H1 (cell line): ENCODE measurements around the gene FLT1. TPM values are rescaled to one million over a fixed set of nuclear protein-coding genes. Genes with fewer than 3 reads are reported as not detected.

ENCODE experiments used
- CTCF ChIA-PET: fragments of 300-600 bp; sonication (Branson Sonifier 250); formaldehyde crosslinking; loops from one replicate; lab custom pipeline; 2021; ENCODE audit not compliant: partially characterized antibody; lab: Charles Lee
- POLR2A ChIA-PET: fragments of 300-600 bp; sonication (Branson Sonifier 250); formaldehyde crosslinking; loops from one replicate; lab custom pipeline; 2021; ENCODE audit warnings: inconsistent platforms; ENCODE audit not compliant: partially characterized antibody; lab: Charles Lee
- DNase-seq, 2 experiments: peaks; one replicate each; pipeline versions ENCODE4 v3.0.0 to v3.0.0-alpha.2; 2010 to 2022; ENCODE audit warnings: low spot score in 2 of 2, low read depth in 1 of 2, mixed read lengths in 1 of 2
- FAIRE-seq: peaks from 2 replicates; lab custom pipeline; 2011; peaks lifted over from hg19 to GRCh38; lab: Jason Lieb, UNC
- H2AFZ ChIP-seq: 2 replicates; pipeline ENCODE4 v1.8.1; 2012; ENCODE audit warnings: low read length, inconsistent platforms
- H2AK5ac ChIP-seq: 2 replicates; pipeline ENCODE4 v1.6.1; 2013; ENCODE audit warnings: low read depth, low read length
- H2BK120ac ChIP-seq: replicated peaks from 2 replicates; pipeline ENCODE3; 2013; ENCODE audit warnings: low read depth, low read length, inconsistent platforms
- H2BK12ac ChIP-seq: 2 replicates; pipeline ENCODE4 v1.6.1; 2013; ENCODE audit warnings: low read depth, low read length
- H2BK15ac ChIP-seq: 2 replicates; pipeline ENCODE4 v1.6.1; 2013; ENCODE audit warnings: low read length
- H2BK20ac ChIP-seq: 2 replicates; pipeline ENCODE4 v1.6.1; 2013; ENCODE audit warnings: low read length
- H2BK5ac ChIP-seq: 2 replicates; pipeline ENCODE4 v1.6.1; 2013; ENCODE audit warnings: low read depth, low read length
- H3K14ac ChIP-seq: 2 replicates; pipeline ENCODE4 v1.6.1; 2013; ENCODE audit warnings: inconsistent platforms; ENCODE audit not compliant: insufficient read length
- H3K18ac ChIP-seq: 2 replicates; pipeline ENCODE4 v1.6.1; 2013; ENCODE audit warnings: low read length; ENCODE audit errors: extremely low read depth
- H3K23ac ChIP-seq: 2 replicates; pipeline ENCODE4 v1.6.1; 2013; ENCODE audit warnings: inconsistent platforms; ENCODE audit not compliant: insufficient read length
- H3K23me2 ChIP-seq: 2 replicates; pipeline ENCODE4 v1.6.1; 2013; ENCODE audit warnings: low read depth, low read length
- H3K27ac ChIP-seq: 2 replicates; pipeline ENCODE4 v1.6.1; 2011; ENCODE audit warnings: low read depth, low read length, inconsistent platforms
- H3K27me3 ChIP-seq, 4 experiments: replicated peaks in 1 of 4; 1 replicate in 1 of 4; 2 replicates in 3 of 4; pipeline versions ENCODE4 v1.6.1 to v1.8.1; 2011 to 2013; ENCODE audit warnings: low read length in 3 of 4, mild to moderate bottlenecking in 3 of 4, inconsistent platforms in 2 of 4, mixed read lengths in 2 of 4, moderate library complexity in 1 of 4; ENCODE audit not compliant: control insufficient read depth in 3 of 4, insufficient read depth in 3 of 4; ENCODE audit errors: extremely low read depth in 1 of 4
- H3K36me3 ChIP-seq, 4 experiments: 2 replicates each; pipeline versions ENCODE4 v1.6.1 to v1.8.1; 2011 to 2013; ENCODE audit warnings: mild to moderate bottlenecking in 4 of 4, low read length in 3 of 4, moderate library complexity in 2 of 4, control low read depth in 1 of 4, inconsistent platforms in 1 of 4; ENCODE audit not compliant: insufficient read depth in 4 of 4, control insufficient read depth in 2 of 4
- H3K4ac ChIP-seq: replicated peaks from 2 replicates; pipeline ENCODE3; 2013; ENCODE audit warnings: low read length, low read depth, mixed read lengths, inconsistent platforms; ENCODE audit not compliant: insufficient read length
- H3K4me1 ChIP-seq, 4 experiments: replicated peaks in 1 of 4; 1 replicate in 1 of 4; 2 replicates in 3 of 4; pipeline versions ENCODE4 v1.6.1 to v1.8.1; 2011 to 2013; ENCODE audit warnings: low read length in 3 of 4, inconsistent platforms in 2 of 4, mixed read lengths in 1 of 4; ENCODE audit not compliant: insufficient read depth in 4 of 4, control insufficient read depth in 3 of 4
- H3K4me2 ChIP-seq, 2 experiments: 2 replicates each; pipeline versions ENCODE4 v1.6.1 to v1.8.1; 2011 to 2013; ENCODE audit warnings: low read depth in 2 of 2, low read length in 2 of 2, control low read depth in 1 of 2, inconsistent platforms in 1 of 2, mild to moderate bottlenecking in 1 of 2; ENCODE audit not compliant: insufficient read depth in 1 of 2
- H3K4me3 ChIP-seq, 4 experiments: fragments of 200-600, 300-600 bp in 1 of 4; sonication (generic), shearing (Covaris generic), sonication (Bioruptor Twin) in 1 of 4; 2 replicates each; pipeline versions ENCODE4 v1.5.1 to v1.8.1; 2011 to 2016; ENCODE audit warnings: low read length in 4 of 4, low read depth in 3 of 4, control low read depth in 2 of 4, inconsistent platforms in 2 of 4, mild to moderate bottlenecking in 2 of 4, mixed read lengths in 1 of 4, moderate library complexity in 1 of 4; ENCODE audit not compliant: insufficient read depth in 2 of 4; ENCODE audit errors: extremely low read depth in 1 of 4
- H3K56ac ChIP-seq: replicated peaks from 2 replicates; pipeline ENCODE3; 2013; ENCODE audit warnings: low read depth, mild to moderate bottlenecking, mixed read lengths, low read length, inconsistent platforms; ENCODE audit not compliant: insufficient read length
- H3K79me1 ChIP-seq: 2 replicates; pipeline ENCODE4 v1.6.1; 2013; ENCODE audit warnings: low read depth, low read length, control low read depth
- H3K79me2 ChIP-seq, 2 experiments: 2 replicates each; pipeline versions ENCODE4 v1.6.1 to v1.8.1; 2012 to 2013; ENCODE audit warnings: low read length in 2 of 2, mild to moderate bottlenecking in 2 of 2, inconsistent platforms in 1 of 2; ENCODE audit not compliant: insufficient read depth in 2 of 2, control insufficient read depth in 1 of 2
- H3K9ac ChIP-seq, 4 experiments: replicated peaks in 1 of 4; 1 replicate in 1 of 4; 2 replicates in 3 of 4; pipeline versions ENCODE4 v1.6.1 to v1.8.1; 2011 to 2013; ENCODE audit warnings: low read depth in 3 of 4, low read length in 3 of 4, control low read depth in 2 of 4, mild to moderate bottlenecking in 2 of 4, moderate library complexity in 2 of 4, inconsistent platforms in 1 of 4; ENCODE audit errors: extremely low read depth in 1 of 4
- H3K9me3 ChIP-seq, 2 experiments: 2 replicates each; pipeline versions ENCODE4 v1.6.1 to v1.8.1; 2012 to 2013; ENCODE audit warnings: mild to moderate bottlenecking in 2 of 2, moderate library complexity in 2 of 2, control low read depth in 1 of 2, inconsistent platforms in 1 of 2, low read depth in 1 of 2, low read length in 1 of 2, mixed read lengths in 1 of 2; ENCODE audit not compliant: insufficient read depth in 2 of 2
- H4K20me1 ChIP-seq, 2 experiments: replicated peaks in 1 of 2; 2 replicates each; pipeline versions ENCODE3 to v1.8.1; 2011 to 2013; ENCODE audit warnings: inconsistent platforms in 2 of 2, low read length in 2 of 2, mild to moderate bottlenecking in 1 of 2; ENCODE audit not compliant: insufficient read depth in 2 of 2, control insufficient read depth in 1 of 2
- H4K5ac ChIP-seq: 2 replicates; pipeline ENCODE4 v1.6.1; 2013; ENCODE audit warnings: low read length, low read depth, mixed read lengths, inconsistent platforms; ENCODE audit not compliant: insufficient read length
- H4K8ac ChIP-seq: 2 replicates; pipeline ENCODE4 v1.8.0; 2013; ENCODE audit warnings: mild to moderate bottlenecking, moderate library complexity, low read length, inconsistent platforms; ENCODE audit not compliant: insufficient read depth; ENCODE audit errors: extremely low read depth
- H4K91ac ChIP-seq: replicated peaks from 2 replicates; pipeline ENCODE3; 2013; ENCODE audit warnings: low read length, mixed read lengths, inconsistent platforms; ENCODE audit not compliant: insufficient read length
- EP300 ChIP-seq, 2 experiments: IDR thresholded peaks; 1 replicate in 1 of 2; 2 replicates in 1 of 2; pipeline ENCODE4 v1.6.1; 2011 to 2012; ENCODE audit warnings: low read depth in 2 of 2, low read length in 2 of 2, mild to moderate bottlenecking in 2 of 2, borderline replicate concordance in 1 of 2, inconsistent platforms in 1 of 2, moderate library complexity in 1 of 2
- SRF ChIP-seq: IDR thresholded peaks from 2 replicates; pipeline ENCODE4 v1.6.1; 2011; ENCODE audit warnings: mild to moderate bottlenecking, low read depth, low read length, moderate library complexity
- TEAD4 ChIP-seq: IDR thresholded peaks from 2 replicates; pipeline ENCODE4 v1.6.1; 2012; ENCODE audit warnings: low read depth, low read length, inconsistent platforms, mixed read lengths
- YY1 ChIP-seq: IDR thresholded peaks from 2 replicates; pipeline ENCODE4 v1.6.1; 2011; ENCODE audit warnings: low read depth, mild to moderate bottlenecking, low read length
- WGBS, 2 experiments: shearing (Covaris generic) in 1 of 2; methylation state at CpG; one replicate each; pipeline versions ENCODE4 v1.1.6 to v1.1.7; 2013 to 2015; ENCODE audit warnings: low lambda C conversion rate in 2 of 2, mixed read lengths in 2 of 2, inconsistent platforms in 1 of 2, low coverage in 1 of 2, missing lambda C conversion rate in 1 of 2; ENCODE audit not compliant: insufficient replicate concordance in 2 of 2, insufficient coverage in 1 of 2, insufficient read length in 1 of 2; ENCODE audit errors: extremely low coverage in 1 of 2, missing lambda C conversion rate in 1 of 2; 5-methylcytosine and 5-hydroxymethylcytosine counted together
- polyA plus RNA-seq, 7 experiments: library from polyadenylated mRNA; depleted of rRNA in 3 of 7; stranded (reverse) in 5 of 7; unstranded in 2 of 7; fragments of >200 nt in 5 of 7; fragments of 200-250 nt in 2 of 7; gene quantifications; 1 replicate in 5 of 7; 2 replicates in 1 of 7; 4 replicates in 1 of 7; pipeline versions ENCODE4 v1.2.1 to v1.2.3, GENCODE V29; 2011 to 2013; ENCODE audit warnings: missing spikeins in 2 of 7, mixed read lengths in 2 of 7
- total RNA-seq: library from RNA; stranded (reverse); fragmentation: NEBNext Ultra II Directional; extraction: Animal tissue kit (Norgen Biotek cat#: 25700); gene quantifications from 2 replicates; pipeline ENCODE4 v1.2.1, GENCODE V29; 2021

Gene FLT1
- total and polyA plus RNA-seq, 2 of the 8 experiments (the other 6 are each of a cell fraction or from before 2014, with no cell fraction given), result 19.7 to 90.2 TPM

DNA sequence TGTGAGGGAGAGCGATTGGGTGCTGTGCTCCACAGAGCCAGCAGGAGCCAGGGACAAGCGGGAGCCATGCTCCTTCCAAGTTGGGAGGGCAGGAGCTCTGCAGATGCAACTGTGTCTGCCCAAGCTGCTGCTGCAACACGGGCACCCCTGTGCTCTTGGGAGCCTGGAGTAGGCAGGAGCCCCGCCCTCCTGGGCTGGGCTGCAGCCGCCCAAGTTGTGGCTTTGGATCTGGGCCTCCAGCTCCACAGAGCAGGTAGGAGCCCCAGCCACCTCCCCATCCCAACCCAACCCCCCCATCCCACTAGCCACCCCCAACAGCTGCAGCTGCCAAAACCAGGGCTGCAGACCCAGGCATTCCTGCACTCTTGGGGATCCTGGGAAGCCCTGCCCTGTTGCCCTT, 39.9 kb upstream of the FLT1 start:
- Histone ChIP-seq H3K4me2 (no peak overlapping the region), H4K91ac (no peak overlapping the region), H3K27me3 (peaks cover 0 to 10% (median 8%) of the 10 kb centered on the region in 4 experiments; a peak in 5 of 7 replicates), H3K4me1 (peaks cover 8 to 18% (median 14%) of the 10 kb centered on the region in 4 experiments), H3K9ac (no peak overlapping the region), H2AFZ (no peak overlapping the region), H2AK5ac (no peak overlapping the region), H3K27ac (no peak overlapping the region), H3K4ac (no peak overlapping the region), H3K56ac (no peak overlapping the region), H3K9me3 (peaks cover 5 to 6% of the 10 kb centered on the region in 2 experiments; a peak in 3 of 4 replicates), H2BK20ac (no peak overlapping the region), H4K20me1 (peaks cover 0 to 3% of the 10 kb centered on the region in 2 experiments), H3K36me3 (no peaks in the 10 kb centered on the region), H3K79me2 (no peaks in the 10 kb centered on the region; a peak in 1 of 4 replicates), H2BK15ac (no peak overlapping the region; the same call in 1 of the 2 replicates), H2BK120ac (no peak overlapping the region), H3K79me1 (no peaks in the 10 kb centered on the region), H3K14ac (no peak overlapping the region), H4K5ac (no peak overlapping the region), H2BK12ac (no peak overlapping the region), H3K23ac (no peak overlapping the region), H3K18ac (no peak overlapping the region), H4K8ac (no peak overlapping the region), H2BK5ac (no peak overlapping the region), H3K23me2 (peaks cover 15% of the 10 kb centered on the region), H3K4me3 (no peak overlapping the region)
- no peak for TF ChIP-seq SRF
- TF ChIP-seq TEAD4, result no peak
- no peak for TF ChIP-seq EP300 (IDR thresholded peaks at IDR 0.05; ENCODE audit: borderline replicate concordance in 1 of 2, low read depth in 2 of 2, low read length in 2 of 2)
- no peak for TF ChIP-seq YY1
- DNase-seq (no peak), FAIRE-seq (no peak)
- POLR2A ChIA-PET, result interaction anchor here (0.6 to 2.4 kb wide), 2 partner anchors 9 to 1075 kb away, joined by 3 to 8 read pairs; no protein-coding TSS in a partner anchor
- CTCF ChIA-PET, result interaction anchor here (2.3 kb wide), 1 partner anchor 14 kb away, joined by 8 read pairs; no protein-coding TSS in a partner anchor
- 96% methylated on average over 4 of the region's 5 CpGs; no CpG with 5 or more reads in 1 of the 2 experiments for WGBS, 2 experiments
